ENCODE measurements around the gene CIB4.
"Not testable (repeated sequence)": the region's sequence is repeated elsewhere in the genome, so short reads cannot be mapped to it uniquely, and the experiment has no call there.

CIB4 gene

GRCh38 chr2:26568076-26568890 lies 72.9 kb downstream of the CIB4 start:
- Histone ChIP-seq H4K8ac (ENCODE audit: low read depth, low read length) (no peak overlapping the region), H3K79me2 (ENCODE audit: control insufficient read depth, insufficient read depth, low read length) (no peaks in the 10 kb centered on the region), H3K36me3 (ENCODE audit: control insufficient read depth, insufficient read depth, low read length) (no peaks in the 10 kb centered on the region), H2BK15ac (replicated peaks; ENCODE audit: low read depth) (no peak overlapping the region), H3K23ac (ENCODE audit: low read length) (no peak overlapping the region), H4K5ac (ENCODE audit: low read length) (no peak overlapping the region), H3K56ac (ENCODE audit: low read length) (no peak overlapping the region), H3K79me1 (ENCODE audit: low read length) (no peaks in the 10 kb centered on the region), H3K18ac (ENCODE audit: low read length) (no peak overlapping the region), H3K27ac (ENCODE audit: low read depth, low read length) (no peak overlapping the region), H2AK5ac (ENCODE audit: low read length) (no peak overlapping the region), H3K4me1 (ENCODE audit: control insufficient read depth, low read depth, low read length) (no peaks in the 10 kb centered on the region), H3K4me2 (ENCODE audit: low read length) (no peak overlapping the region), H3K4ac (ENCODE audit: low read depth, low read length) (no peak overlapping the region), H3K27me3 (ENCODE audit: insufficient read depth, low read length, poor library complexity) (no peaks in the 10 kb centered on the region), H3K9ac (ENCODE audit: low read length) (no peak overlapping the region), H2BK120ac (ENCODE audit: low read depth, low read length) (no peak overlapping the region), H3K4me3 (ENCODE audit: low read length) (no peak overlapping the region), H2BK5ac (ENCODE audit: low read length) (no peak overlapping the region)
- no CpG with 5 or more reads among the region's 7 CpGs for WGBS (ENCODE audit: extremely low coverage, insufficient coverage, low lambda C conversion rate)
- DNase-seq: no peak

- no peaks in the 10 kb centered on the region for H3K27me3 ChIP-seq (ENCODE audit: insufficient read depth, low read length, poor library complexity)
- WGBS (ENCODE audit: extremely low coverage, insufficient coverage, low lambda C conversion rate): no CpG with 5 or more reads among the region's 3 CpGs
These were observed 73.6 kb downstream of the CIB4 start for GRCh38 chr2:26567534-26567933.

GRCh38 chr2:26566731-26567130 lies 74.4 kb downstream of the CIB4 start:
- H3K23ac ChIP-seq (ENCODE audit: low read length); H2AK5ac ChIP-seq (ENCODE audit: low read length); H3K27ac ChIP-seq (ENCODE audit: low read depth, low read length); H3K56ac ChIP-seq (ENCODE audit: low read length); DNase-seq; H3K18ac ChIP-seq (ENCODE audit: low read length); H3K9ac ChIP-seq (ENCODE audit: low read length); H3K79me1 ChIP-seq (ENCODE audit: low read length); H3K4me2 ChIP-seq (ENCODE audit: low read length); H4K5ac ChIP-seq (ENCODE audit: low read length); H3K4ac ChIP-seq (ENCODE audit: low read depth, low read length); H3K4me1 ChIP-seq (ENCODE audit: control insufficient read depth, low read depth, low read length); H2BK5ac ChIP-seq (ENCODE audit: low read length); H2BK15ac ChIP-seq (replicated peaks; ENCODE audit: low read depth); H3K36me3 ChIP-seq (ENCODE audit: control insufficient read depth, insufficient read depth, low read length); H3K27me3 ChIP-seq (ENCODE audit: insufficient read depth, low read length, poor library complexity); H3K4me3 ChIP-seq (ENCODE audit: low read length); H4K8ac ChIP-seq (ENCODE audit: low read depth, low read length); H2BK120ac ChIP-seq (ENCODE audit: low read depth, low read length); H3K79me2 ChIP-seq (ENCODE audit: control insufficient read depth, insufficient read depth, low read length): not testable (repeated sequence)
- WGBS (ENCODE audit: extremely low coverage, insufficient coverage, low lambda C conversion rate): no CpG with 5 or more reads among the region's 1 CpG

More at GRCh38 chr2:26567534-26567933, 73.6 kb downstream of the CIB4 start:
- Histone ChIP-seq H4K5ac (ENCODE audit: low read length) (no peak overlapping the region), H3K79me1 (ENCODE audit: low read length) (no peaks in the 10 kb centered on the region), H3K4me1 (ENCODE audit: control insufficient read depth, low read depth, low read length) (no peaks in the 10 kb centered on the region), H3K4me3 (ENCODE audit: low read length) (no peak overlapping the region), H3K4me2 (ENCODE audit: low read length) (no peak overlapping the region), H2AK5ac (ENCODE audit: low read length) (no peak overlapping the region), H2BK5ac (ENCODE audit: low read length) (no peak overlapping the region), H3K56ac (ENCODE audit: low read length) (no peak overlapping the region), H3K18ac (ENCODE audit: low read length) (no peak overlapping the region), H4K8ac (ENCODE audit: low read depth, low read length) (no peak overlapping the region), H3K79me2 (ENCODE audit: control insufficient read depth, insufficient read depth, low read length) (no peaks in the 10 kb centered on the region), H3K27ac (ENCODE audit: low read depth, low read length) (no peak overlapping the region), H3K23ac (ENCODE audit: low read length) (no peak overlapping the region), H3K36me3 (ENCODE audit: control insufficient read depth, insufficient read depth, low read length) (no peaks in the 10 kb centered on the region), H3K9ac (ENCODE audit: low read length) (no peak overlapping the region), H3K4ac (ENCODE audit: low read depth, low read length) (no peak overlapping the region), H2BK120ac (ENCODE audit: low read depth, low read length) (no peak overlapping the region), H2BK15ac (replicated peaks; ENCODE audit: low read depth) (no peak overlapping the region)
- no peak for DNase-seq

- H4K8ac ChIP-seq (ENCODE audit: low read depth, low read length): no peak overlapping the region
- H3K4me1 ChIP-seq (ENCODE audit: control insufficient read depth, low read depth, low read length): no peaks in the 10 kb centered on the region
- no peak overlapping the region for H2BK5ac ChIP-seq (ENCODE audit: low read length)
- no peak overlapping the region for H3K4ac ChIP-seq (ENCODE audit: low read depth, low read length)
- H3K36me3 ChIP-seq (ENCODE audit: control insufficient read depth, insufficient read depth, low read length): no peaks in the 10 kb centered on the region
- H2AK5ac ChIP-seq (ENCODE audit: low read length): no peak overlapping the region
- H2BK15ac ChIP-seq (replicated peaks; ENCODE audit: low read depth): no peak overlapping the region
- no peak overlapping the region for H2BK120ac ChIP-seq (ENCODE audit: low read depth, low read length)
- no peak overlapping the region for H3K18ac ChIP-seq (ENCODE audit: low read length)
- no peak overlapping the region for H3K9ac ChIP-seq (ENCODE audit: low read length)
- no peak overlapping the region for H3K27ac ChIP-seq (ENCODE audit: low read depth, low read length)
- WGBS (ENCODE audit: extremely low coverage, insufficient coverage, low lambda C conversion rate): no CpG with 5 or more reads among the region's 6 CpGs
- H3K23ac ChIP-seq (ENCODE audit: low read length): no peak overlapping the region
- no peaks in the 10 kb centered on the region for H3K79me2 ChIP-seq (ENCODE audit: control insufficient read depth, insufficient read depth, low read length)
- H3K79me1 ChIP-seq (ENCODE audit: low read length): no peaks in the 10 kb centered on the region
- no peaks in the 10 kb centered on the region for H3K27me3 ChIP-seq (ENCODE audit: insufficient read depth, low read length, poor library complexity)
- H4K5ac ChIP-seq (ENCODE audit: low read length): no peak overlapping the region
- H3K4me3 ChIP-seq (ENCODE audit: low read length): no peak overlapping the region
- no peak for DNase-seq
- H3K56ac ChIP-seq (ENCODE audit: low read length): no peak overlapping the region
- H3K4me2 ChIP-seq (ENCODE audit: low read length): no peak overlapping the region
These were observed 75.1 kb downstream of the CIB4 start for GRCh38 chr2:26566081-26566375.

GRCh38 chr2:26564121-26564644 lies 77.0 kb downstream of the CIB4 start:
- H3K27ac ChIP-seq (ENCODE audit: low read depth, low read length): no peak overlapping the region
- no CpG with 5 or more reads among the region's 3 CpGs for WGBS (ENCODE audit: extremely low coverage, insufficient coverage, low lambda C conversion rate)
- no peak overlapping the region for H3K4ac ChIP-seq (ENCODE audit: low read depth, low read length)

GRCh38 chr2:26563686-26564085 lies 77.5 kb downstream of the CIB4 start:
- H3K79me2 ChIP-seq (ENCODE audit: control insufficient read depth, insufficient read depth, low read length): no peaks in the 10 kb centered on the region
- DNase-seq: no peak

More at GRCh38 chr2:26564121-26564644, 77.0 kb downstream of the CIB4 start:
- no peak overlapping the region for H2AK5ac ChIP-seq (ENCODE audit: low read length)
- H2BK15ac ChIP-seq (replicated peaks; ENCODE audit: low read depth): no peak overlapping the region
- no peaks in the 10 kb centered on the region for H3K27me3 ChIP-seq (ENCODE audit: insufficient read depth, low read length, poor library complexity)
- no peak overlapping the region for H3K18ac ChIP-seq (ENCODE audit: low read length)
- no peaks in the 10 kb centered on the region for H3K79me2 ChIP-seq (ENCODE audit: control insufficient read depth, insufficient read depth, low read length)
- H3K4me2 ChIP-seq (ENCODE audit: low read length): no peak overlapping the region
- H3K79me1 ChIP-seq (ENCODE audit: low read length): no peaks in the 10 kb centered on the region
- no peak overlapping the region for H3K9ac ChIP-seq (ENCODE audit: low read length)
- no peak overlapping the region for H3K4me3 ChIP-seq (ENCODE audit: low read length)
- H3K56ac ChIP-seq (ENCODE audit: low read length): no peak overlapping the region
- no peak overlapping the region for H3K23ac ChIP-seq (ENCODE audit: low read length)
- H2BK120ac ChIP-seq (ENCODE audit: low read depth, low read length): no peak overlapping the region
- no peak overlapping the region for H2BK5ac ChIP-seq (ENCODE audit: low read length)
- no peaks in the 10 kb centered on the region for H3K4me1 ChIP-seq (ENCODE audit: control insufficient read depth, low read depth, low read length)
- H3K36me3 ChIP-seq (ENCODE audit: control insufficient read depth, insufficient read depth, low read length): no peaks in the 10 kb centered on the region
- no peak overlapping the region for H4K5ac ChIP-seq (ENCODE audit: low read length)
- H4K8ac ChIP-seq (ENCODE audit: low read depth, low read length): no peak overlapping the region
- no peak for DNase-seq

More at GRCh38 chr2:26563686-26564085, 77.5 kb downstream of the CIB4 start:
- H3K4ac ChIP-seq (ENCODE audit: low read depth, low read length): no peak overlapping the region
- H3K9ac ChIP-seq (ENCODE audit: low read length): no peak overlapping the region
- H2BK120ac ChIP-seq (ENCODE audit: low read depth, low read length): no peak overlapping the region
- no peak overlapping the region for H3K4me2 ChIP-seq (ENCODE audit: low read length)
- H2BK5ac ChIP-seq (ENCODE audit: low read length): no peak overlapping the region
- no peaks in the 10 kb centered on the region for H3K4me1 ChIP-seq (ENCODE audit: control insufficient read depth, low read depth, low read length)
- no peak overlapping the region for H3K23ac ChIP-seq (ENCODE audit: low read length)
- WGBS (ENCODE audit: extremely low coverage, insufficient coverage, low lambda C conversion rate): no CpG with 5 or more reads among the region's 5 CpGs
- no peak overlapping the region for H2BK15ac ChIP-seq (replicated peaks; ENCODE audit: low read depth)
- H4K5ac ChIP-seq (ENCODE audit: low read length): no peak overlapping the region
- H3K27ac ChIP-seq (ENCODE audit: low read depth, low read length): no peak overlapping the region
- H2AK5ac ChIP-seq (ENCODE audit: low read length): no peak overlapping the region
- H3K36me3 ChIP-seq (ENCODE audit: control insufficient read depth, insufficient read depth, low read length): no peaks in the 10 kb centered on the region
- no peak overlapping the region for H3K4me3 ChIP-seq (ENCODE audit: low read length)
- H3K79me1 ChIP-seq (ENCODE audit: low read length): no peaks in the 10 kb centered on the region
- H3K56ac ChIP-seq (ENCODE audit: low read length): no peak overlapping the region
- no peak overlapping the region for H4K8ac ChIP-seq (ENCODE audit: low read depth, low read length)
- no peak overlapping the region for H3K18ac ChIP-seq (ENCODE audit: low read length)
- H3K27me3 ChIP-seq (ENCODE audit: insufficient read depth, low read length, poor library complexity): no peaks in the 10 kb centered on the region

Measured in mesendoderm (in vitro differentiated cells).